Breast epithelium (tissue), 4 donors: Measurements from ENCODE around the gene DDX28. TPM values are rescaled to one million over a fixed set of nuclear protein-coding genes. Genes with fewer than 3 reads are reported as not detected.
A peak's percentile ranks its signal among the peaks of the same experiment; 100 is the strongest.

ENCODE experiments used
- DNase-seq, 2 donors: peaks; one replicate each; pipeline ENCODE4 v3.0.0-alpha.2; 2019; ENCODE audit warnings: low spot score in 2 of 2
- H3K27ac ChIP-seq, 2 donors: fragments of 200-600 bp; sonication (generic) in 1 of 2; one replicate each; pipeline ENCODE4 v1.5.1; 2016 to 2019; ENCODE audit warnings: mild to moderate bottlenecking in 1 of 2
- H3K27me3 ChIP-seq, 2 donors: fragments of 200-600 bp; sonication (generic) in 1 of 2; one replicate each; pipeline versions ENCODE4 v1.5.1 to v1.6.0; 2017 to 2019; ENCODE audit warnings: control low read depth in 1 of 2, mild to moderate bottlenecking in 1 of 2
- H3K36me3 ChIP-seq: fragments of 200-600 bp; one replicate; pipeline ENCODE4 v1.5.1; 2019
- H3K4me1 ChIP-seq, 2 donors: fragments of 200-600 bp; sonication (generic); one replicate each; pipeline ENCODE4 v1.5.1; 2016 to 2019; ENCODE audit warnings: control low read depth in 1 of 2
- H3K4me3 ChIP-seq, 3 donors: fragments of 200-600 bp; sonication (generic); 1 replicate in 2 of 3; 2 replicates in 1 of 3; pipeline ENCODE4 v1.5.1; 2016 to 2019; ENCODE audit warnings: mild to moderate bottlenecking in 3 of 3, moderate library complexity in 2 of 3
- H3K9me3 ChIP-seq, 2 donors: fragments of 200-600 bp; sonication (generic) in 1 of 2; one replicate each; pipeline ENCODE4 v1.5.1; 2016 to 2019; ENCODE audit warnings: control low read depth in 1 of 2
- CTCF ChIP-seq, 3 donors: fragments of 450-650 bp; IDR thresholded peaks; one replicate each; pipeline ENCODE4 v1.5.1; 2016 to 2017; ENCODE audit warnings: antibody characterized with exemption in 3 of 3, mild to moderate bottlenecking in 3 of 3, moderate library complexity in 3 of 3
- POLR2A ChIP-seq: fragments of 450-650 bp; IDR thresholded peaks from one replicate; pipeline ENCODE4 v1.6.1; 2016; ENCODE audit warnings: antibody characterized with exemption, mild to moderate bottlenecking, moderate library complexity
- POLR2AphosphoS5 ChIP-seq, 3 donors: sonication (generic); formaldehyde crosslinking; IDR thresholded peaks; one replicate each; pipeline ENCODE4 v1.6.1; 2017; ENCODE audit warnings: antibody characterized with exemption in 3 of 3
- intact Hi-C: fragments of 100-400 bp; cut with DNase I; formaldehyde crosslinking; loops from one replicate; pipeline ENCODE4 v1.15.1; 2023; ENCODE audit warnings: low total_unique reads
- total RNA-seq, 3 donors: library from RNA; depleted of rRNA; stranded (reverse); fragments of >200 nt; gene quantifications; one replicate each; pipeline ENCODE4 v1.1.0, GENCODE V29; 2016

DDX28 gene
- total RNA-seq, 3 donors from 2014 or later: 7.2 to 7.5 (median 7.5) TPM

- Histone ChIP-seq H3K27ac (peak overlapping the region in 1 of 2 donors; percentile 32), H3K4me1 (no peaks in the 10 kb centered on the region), H3K36me3 (no peaks in the 10 kb centered on the region), H3K4me3 (peak overlapping the region; percentile 28 to 59 (median 41)), H3K9me3 (no peaks in the 10 kb centered on the region), H3K27me3 (no peaks in the 10 kb centered on the region)
- TF ChIP-seq POLR2A (no peak), CTCF (IDR thresholded peaks at IDR 0.05) (peak; percentile 89 to 95 (median 92)), POLR2AphosphoS5 (IDR thresholded peaks at IDR 0.05) (peak in 2 of 3 donors; percentile 20 to 38)
- intact Hi-C loops: no loop called here
- peak; percentile 28 to 68 for DNase-seq
These were observed 29.6 kb downstream of the DDX28 start for GRCh38 chr16:67993207-67994039.

- no peaks in the 10 kb centered on the region for H3K27me3 ChIP-seq
- peak overlapping the region in 1 of 2 donors; percentile 32 for H3K27ac ChIP-seq
- TF ChIP-seq POLR2AphosphoS5 (IDR thresholded peaks at IDR 0.05) (no peak), POLR2A (no peak), CTCF (IDR thresholded peaks at IDR 0.05) (no peak)
- H3K9me3 ChIP-seq: no peaks in the 10 kb centered on the region
- H3K4me1 ChIP-seq: no peaks in the 10 kb centered on the region
- intact Hi-C loops: no loop called here
- no peak for DNase-seq
- no peaks in the 10 kb centered on the region for H3K36me3 ChIP-seq
- H3K4me3 ChIP-seq: peak overlapping the region in 2 of 3 donors; percentile 41 to 59
These were observed 30.3 kb downstream of the DDX28 start for GRCh38 chr16:67992661-67993206.

- Histone ChIP-seq H3K9me3 (no peaks in the 10 kb centered on the region), H3K4me1 (no peaks in the 10 kb centered on the region), H3K36me3 (no peaks in the 10 kb centered on the region), H3K27me3 (no peaks in the 10 kb centered on the region), H3K27ac (no peak overlapping the region), H3K4me3 (no peak overlapping the region)
- intact Hi-C loops: no loop called here
- no peak for DNase-seq
- TF ChIP-seq POLR2AphosphoS5 (IDR thresholded peaks at IDR 0.05) (no peak), CTCF (IDR thresholded peaks at IDR 0.05) (no peak), POLR2A (no peak)
These were observed 33.0 kb downstream of the DDX28 start for GRCh38 chr16:67990018-67990386.

GRCh38 chr16:67989322-67990017 is 33.6 kb downstream of the DDX28 start:
- Histone ChIP-seq H3K4me1 (no peaks in the 10 kb centered on the region), H3K4me3 (no peak overlapping the region), H3K9me3 (no peaks in the 10 kb centered on the region), H3K27me3 (no peaks in the 10 kb centered on the region), H3K27ac (no peak overlapping the region), H3K36me3 (no peaks in the 10 kb centered on the region)
- DNase-seq: no peak
- TF ChIP-seq POLR2A (no peak), CTCF (IDR thresholded peaks at IDR 0.05) (no peak), POLR2AphosphoS5 (IDR thresholded peaks at IDR 0.05) (no peak)
- intact Hi-C loops: loop anchor here (5.0 kb wide), 1 partner anchor 97 kb away; the partner anchor contains the start of gene PSKH1
